Measurements from ENCODE around the gene LPP. TPM values are rescaled to one million over a fixed set of nuclear protein-coding genes. Genes with fewer than 3 reads are reported as not detected.
A peak's percentile ranks its signal among the peaks of the same experiment; 100 is the strongest.

The LPP gene
- total RNA-seq, 2 experiments from 2014 or later, result 51.3 to 58.9 TPM

GRCh38 chr3:188345223-188345622, 191.3 kb downstream of the LPP start:
- ChIA-PET POLR2A (no interaction called here), CTCF (interaction anchor here (1.3 kb wide), 1 partner anchor 607 kb away, joined by 4 read pairs; no protein-coding TSS in a partner anchor)
- Mint-ChIP-seq H3K4me1 (ENCODE audit: low read depth) (peaks cover 14% of the 10 kb centered on the region), H3K9me3 (ENCODE audit: insufficient read depth) (no peaks in the 10 kb centered on the region), H3K27me3 (ENCODE audit: low read depth) (no peaks in the 10 kb centered on the region), H3K4me3 (no peak overlapping the region), H3K36me3 (ENCODE audit: low read depth) (peaks cover 20% of the 10 kb centered on the region), H3K27ac (no peak overlapping the region)
- ATAC-seq (no peak), DNase-seq (no peak)

GRCh38 chr3:188348435-188349244, 194.7 kb downstream of the LPP start:
- no peak overlapping the region for H3K27ac Mint-ChIP-seq
- H3K4me3 Mint-ChIP-seq, result no peak overlapping the region
- H3K4me1 Mint-ChIP-seq (ENCODE audit: low read depth), result peaks cover 3% of the 10 kb centered on the region
- no peak for DNase-seq
- peaks cover 8% of the 10 kb centered on the region for H3K36me3 Mint-ChIP-seq (ENCODE audit: low read depth)
- ATAC-seq, result no peak
- H3K27me3 Mint-ChIP-seq (ENCODE audit: low read depth), result no peaks in the 10 kb centered on the region
- ChIA-PET CTCF (interaction anchor here (0.8 kb wide), 1 partner anchor 19 kb away, joined by 3 read pairs; no protein-coding TSS in a partner anchor), POLR2A (no interaction called here)
- H3K9me3 Mint-ChIP-seq (ENCODE audit: insufficient read depth), result no peaks in the 10 kb centered on the region

GRCh38 chr3:188349351-188349901, 195.5 kb downstream of the LPP start:
- ATAC-seq, result no peak
- Mint-ChIP-seq H3K4me3 (no peak overlapping the region), H3K36me3 (ENCODE audit: low read depth) (peaks cover 4% of the 10 kb centered on the region), H3K4me1 (ENCODE audit: low read depth) (peaks cover 3% of the 10 kb centered on the region), H3K27ac (no peak overlapping the region), H3K27me3 (ENCODE audit: low read depth) (no peaks in the 10 kb centered on the region), H3K9me3 (ENCODE audit: insufficient read depth) (no peaks in the 10 kb centered on the region)
- POLR2A ChIA-PET, result no interaction called here
- CTCF ChIA-PET, result interaction anchor here (0.8 to 1.2 kb wide), 2 partner anchors 18 to 609 kb away, joined by 3 to 6 read pairs; no protein-coding TSS in a partner anchor
- no peak for DNase-seq

GRCh38 chr3:188349933-188350332, 196.0 kb downstream of the LPP start:
- ChIA-PET CTCF (interaction anchor here (0.8 to 1.2 kb wide), 4 partner anchors 9 to 611 kb away, joined by 4 to 6 read pairs (median 4); no protein-coding TSS in a partner anchor), POLR2A (no interaction called here)
- Mint-ChIP-seq H3K36me3 (ENCODE audit: low read depth) (peaks cover 4% of the 10 kb centered on the region), H3K4me1 (ENCODE audit: low read depth) (peaks cover 3% of the 10 kb centered on the region), H3K4me3 (no peak overlapping the region), H3K27me3 (ENCODE audit: low read depth) (no peaks in the 10 kb centered on the region), H3K9me3 (ENCODE audit: insufficient read depth) (no peaks in the 10 kb centered on the region), H3K27ac (no peak overlapping the region)
- no peak for ATAC-seq
- DNase-seq, result no peak

- Mint-ChIP-seq H3K4me3 (no peak overlapping the region), H3K27ac (no peak overlapping the region), H3K4me1 (ENCODE audit: low read depth) (peaks cover 3% of the 10 kb centered on the region), H3K36me3 (ENCODE audit: low read depth) (peaks cover 7% of the 10 kb centered on the region), H3K27me3 (ENCODE audit: low read depth) (no peaks in the 10 kb centered on the region), H3K9me3 (ENCODE audit: insufficient read depth) (no peaks in the 10 kb centered on the region)
- no peak for ATAC-seq
- CTCF ChIA-PET, result interaction anchor here (0.9 to 1.2 kb wide), 3 partner anchors 8 to 612 kb away, joined by 4 to 5 read pairs (median 5); no protein-coding TSS in a partner anchor
- DNase-seq, result no peak
- POLR2A ChIA-PET, result no interaction called here
Measured at GRCh38 chr3:188350961-188351360, 197.0 kb downstream of the LPP start.

GRCh38 chr3:188351648-188352047, 197.7 kb downstream of the LPP start:
- H3K9me3 Mint-ChIP-seq (ENCODE audit: insufficient read depth), result no peaks in the 10 kb centered on the region
- H3K27ac Mint-ChIP-seq, result no peak overlapping the region
- DNase-seq, result no peak
- no peak overlapping the region for H3K4me3 Mint-ChIP-seq
- H3K27me3 Mint-ChIP-seq (ENCODE audit: low read depth), result no peaks in the 10 kb centered on the region
- CTCF ChIA-PET, result interaction anchor here (0.6 to 1.2 kb wide), 5 partner anchors 10 to 613 kb away, joined by 3 to 5 read pairs (median 3); no protein-coding TSS in a partner anchor
- peaks cover 3% of the 10 kb centered on the region for H3K4me1 Mint-ChIP-seq (ENCODE audit: low read depth)
- POLR2A ChIA-PET, result interaction anchor here (1.0 kb wide), 1 partner anchor 614 kb away, joined by 3 read pairs; no protein-coding TSS in a partner anchor
- ATAC-seq, result no peak
- peaks cover 5% of the 10 kb centered on the region for H3K36me3 Mint-ChIP-seq (ENCODE audit: low read depth)

GRCh38 chr3:188352196-188352927, 198.4 kb downstream of the LPP start:
- CTCF ChIA-PET, result interaction anchor here (0.6 to 1.2 kb wide), 5 partner anchors 11 to 614 kb away, joined by 3 to 5 read pairs (median 3); no protein-coding TSS in a partner anchor
- peaks cover 7% of the 10 kb centered on the region for H3K36me3 Mint-ChIP-seq (ENCODE audit: low read depth)
- POLR2A ChIA-PET, result interaction anchor here (1.0 kb wide), 1 partner anchor 615 kb away, joined by 3 read pairs; no protein-coding TSS in a partner anchor
- ATAC-seq (no peak), DNase-seq (no peak)
- H3K27ac Mint-ChIP-seq, result no peak overlapping the region
- no peaks in the 10 kb centered on the region for H3K27me3 Mint-ChIP-seq (ENCODE audit: low read depth)
- no peak overlapping the region for H3K4me3 Mint-ChIP-seq
- H3K4me1 Mint-ChIP-seq (ENCODE audit: low read depth), result peaks cover 3% of the 10 kb centered on the region
- H3K9me3 Mint-ChIP-seq (ENCODE audit: insufficient read depth), result no peaks in the 10 kb centered on the region

- no peaks in the 10 kb centered on the region for H3K27me3 Mint-ChIP-seq (ENCODE audit: low read depth)
- no peak overlapping the region for H3K4me3 Mint-ChIP-seq
- DNase-seq (no peak), ATAC-seq (no peak)
- ChIA-PET CTCF (no interaction called here), POLR2A (no interaction called here)
- peaks cover 7% of the 10 kb centered on the region for H3K36me3 Mint-ChIP-seq (ENCODE audit: low read depth)
- H3K9me3 Mint-ChIP-seq (ENCODE audit: insufficient read depth), result no peaks in the 10 kb centered on the region
- H3K4me1 Mint-ChIP-seq (ENCODE audit: low read depth), result peaks cover 7% of the 10 kb centered on the region
- no peak overlapping the region for H3K27ac Mint-ChIP-seq
Measured at GRCh38 chr3:188353426-188353825, 199.5 kb downstream of the LPP start.

GRCh38 chr3:188358787-188359493, 205.0 kb downstream of the LPP start:
- Mint-ChIP-seq H3K4me1 (ENCODE audit: low read depth) (peaks cover 46% of the 10 kb centered on the region), H3K36me3 (ENCODE audit: low read depth) (peaks cover 17% of the 10 kb centered on the region), H3K27ac (peak overlapping the region; percentile 86), H3K4me3 (peak overlapping the region; percentile 61), H3K9me3 (ENCODE audit: insufficient read depth) (no peaks in the 10 kb centered on the region), H3K27me3 (ENCODE audit: low read depth) (no peaks in the 10 kb centered on the region)
- ChIA-PET POLR2A (interaction anchor here (0.8 to 1.7 kb wide), 5 partner anchors 20 to 616 kb away, joined by 3 to 5 read pairs (median 3); partner anchors contain the start of gene BCL6), CTCF (interaction anchor here (0.6 to 5.6 kb wide), 11 partner anchors 8 to 619 kb away, joined by 3 to 38 read pairs (median 4); no protein-coding TSS in a partner anchor)
- peak; percentile 80 for ATAC-seq
- peak; percentile 52 for DNase-seq

- no peaks in the 10 kb centered on the region for H3K27me3 Mint-ChIP-seq (ENCODE audit: low read depth)
- peaks cover 17% of the 10 kb centered on the region for H3K36me3 Mint-ChIP-seq (ENCODE audit: low read depth)
- H3K9me3 Mint-ChIP-seq (ENCODE audit: insufficient read depth), result no peaks in the 10 kb centered on the region
- H3K27ac Mint-ChIP-seq, result peak overlapping the region; percentile 22
- ChIA-PET POLR2A (interaction anchor here (1.7 kb wide), 1 partner anchor 615 kb away, joined by 5 read pairs; the partner anchor contains the start of gene BCL6), CTCF (interaction anchor here (1.2 to 5.6 kb wide), 2 partner anchors 9 to 621 kb away, joined by 3 to 38 read pairs; no protein-coding TSS in a partner anchor)
- ATAC-seq (no peak), DNase-seq (no peak)
- no peak overlapping the region for H3K4me3 Mint-ChIP-seq
- H3K4me1 Mint-ChIP-seq (ENCODE audit: low read depth), result peaks cover 52% of the 10 kb centered on the region
Measured at GRCh38 chr3:188360364-188360881, 206.5 kb downstream of the LPP start.

- POLR2A ChIA-PET, result no interaction called here
Measured at GRCh38 chr3:188361888-188362287, 207.9 kb downstream of the LPP start.

More at GRCh38 chr3:188361888-188362287, 207.9 kb downstream of the LPP start:
- ATAC-seq (no peak), DNase-seq (no peak)
- Mint-ChIP-seq H3K27me3 (ENCODE audit: low read depth) (no peaks in the 10 kb centered on the region), H3K27ac (peak overlapping the region; percentile 43), H3K9me3 (ENCODE audit: insufficient read depth) (no peaks in the 10 kb centered on the region), H3K4me3 (no peak overlapping the region), H3K36me3 (ENCODE audit: low read depth) (peaks cover 11% of the 10 kb centered on the region), H3K4me1 (ENCODE audit: low read depth) (peaks cover 52% of the 10 kb centered on the region)
- CTCF ChIA-PET, result interaction anchor here (0.6 to 5.6 kb wide), 4 partner anchors 22 to 622 kb away, joined by 4 to 38 read pairs (median 4); no protein-coding TSS in a partner anchor
